Subcutaneous adipose tissue (tissue), 4 donors: ENCODE data around the gene TAX1BP1. TPM values are rescaled to one million over a fixed set of nuclear protein-coding genes. Genes with fewer than 3 reads are reported as not detected.

Source experiments
- CTCF ChIP-seq: fragments of 450-650 bp; IDR thresholded peaks from one replicate; pipeline ENCODE4 v1.5.1; 2016; ENCODE audit warnings: low read depth, mild to moderate bottlenecking, control low read depth, antibody characterized with exemption, moderate library complexity
- total RNA-seq, 4 donors: library from RNA; depleted of rRNA; stranded (reverse); fragments of >200 nt; gene quantifications; one replicate each; pipeline ENCODE4 v1.1.0, GENCODE V29; 2016

The TAX1BP1 gene
- total RNA-seq, 4 donors from 2014 or later = 80.8 to 113 (median 101) TPM

- TF ChIP-seq CTCF = no peak
Measured at GRCh38 chr7:27723085-27723484, 16.9 kb upstream of the TAX1BP1 start.

DNA sequence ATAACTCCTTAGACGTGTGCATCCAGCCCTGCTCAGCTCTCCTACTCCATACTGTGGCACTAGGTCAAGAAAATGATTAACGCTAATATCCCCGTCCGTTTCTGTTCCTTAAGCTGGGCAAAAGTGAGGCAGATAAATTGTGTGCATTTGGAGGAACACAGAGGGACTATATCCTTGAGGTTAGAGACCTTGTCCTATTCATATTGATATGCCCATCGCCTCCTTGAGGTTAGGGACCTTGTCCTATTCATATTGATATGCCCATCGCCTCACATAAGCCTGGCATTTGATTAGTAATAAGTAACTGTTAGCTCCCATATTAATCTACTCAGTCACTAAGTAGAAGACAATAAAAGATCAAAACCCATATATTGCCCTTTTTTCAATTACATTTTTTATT is 12.9 kb upstream of the TAX1BP1 start:
- TF ChIP-seq CTCF = no peak

GRCh38 chr7:27730112-27730511 is 9.8 kb upstream of the TAX1BP1 start:
- no peak for TF ChIP-seq CTCF

GRCh38 chr7:27734583-27734982 is 5.4 kb upstream of the TAX1BP1 start:
- TF ChIP-seq CTCF = no peak

GRCh38 chr7:27735165-27735564 is 4.8 kb upstream of the TAX1BP1 start:
- no peak for TF ChIP-seq CTCF

GRCh38 chr7:27735831-27736230 is 4.1 kb upstream of the TAX1BP1 start:
- no peak for TF ChIP-seq CTCF

- no peak for TF ChIP-seq CTCF
Measured at GRCh38 chr7:27737178-27737577, 2.8 kb upstream of the TAX1BP1 start.
